NCI-H1105 treated with DMSO at 0.1 percent for 48 hours (cell line): ENCODE results near the gene CLEC4D.
"Not testable (repeated sequence)": the region's sequence is repeated elsewhere in the genome, so short reads cannot be mapped to it uniquely, and the experiment has no call there.

Experiments
- DNase-seq: peaks from one replicate; lab custom pipeline; 2025; lab: John Stamatoyannopoulos, UW

The CLEC4D gene

GRCh38 chr12:8513256-8513655 lies at the start of gene CLEC4D:
TSS of gene CLEC4D (plus strand) at chr12:8513503. CDS start at chr12:8513733, 230 bp downstream.
- no peak for DNase-seq

- no peak for DNase-seq
These were observed 47.9 kb upstream of the CLEC4D start for GRCh38 chr12:8465301-8465996.

GRCh38 chr12:8466241-8466640 lies 47.1 kb upstream of the CLEC4D start:
- no peak for DNase-seq

- DNase-seq: no peak
These were observed 42.2 kb upstream of the CLEC4D start for GRCh38 chr12:8471090-8471489.

GRCh38 chr12:8475508-8476203 lies 37.6 kb upstream of the CLEC4D start:
- no peak for DNase-seq

GRCh38 chr12:8482571-8483061 lies 30.7 kb upstream of the CLEC4D start:
- no peak for DNase-seq

GRCh38 chr12:8483079-8483478 lies 30.2 kb upstream of the CLEC4D start:
- no peak for DNase-seq

GRCh38 chr12:8491646-8492530 lies 21.4 kb upstream of the CLEC4D start:
- no peak for DNase-seq

- DNase-seq: no peak
These were observed 20.2 kb upstream of the CLEC4D start for GRCh38 chr12:8493084-8493483.

GRCh38 chr12:8495671-8496070 lies 17.6 kb upstream of the CLEC4D start:
- DNase-seq: not testable (repeated sequence)

GRCh38 chr12:8496074-8496473 lies 17.2 kb upstream of the CLEC4D start:
- not testable (repeated sequence) for DNase-seq

- DNase-seq: no peak
These were observed 13.7 kb upstream of the CLEC4D start for GRCh38 chr12:8499616-8500015.

- no peak for DNase-seq
These were observed 11.6 kb upstream of the CLEC4D start for GRCh38 chr12:8501720-8502119.

- DNase-seq: no peak
These were observed 9.0 kb upstream of the CLEC4D start for GRCh38 chr12:8504351-8504750.

GRCh38 chr12:8507596-8507995 lies 5.7 kb upstream of the CLEC4D start:
- no peak for DNase-seq

GRCh38 chr12:8508223-8508622 lies 5.1 kb upstream of the CLEC4D start:
- DNase-seq: no peak

- no peak for DNase-seq
These were observed 4.1 kb upstream of the CLEC4D start for GRCh38 chr12:8508910-8509841.

- DNase-seq: no peak
These were observed 4.7 kb downstream of the CLEC4D start for GRCh38 chr12:8517971-8518370.

- DNase-seq: no peak
These were observed 5.9 kb downstream of the CLEC4D start for GRCh38 chr12:8519171-8519570.

- no peak for DNase-seq
These were observed 14.2 kb downstream of the CLEC4D start for GRCh38 chr12:8527250-8528130.
